ENCODE measurements around the gene PTPRM.

Gene PTPRM

DNA sequence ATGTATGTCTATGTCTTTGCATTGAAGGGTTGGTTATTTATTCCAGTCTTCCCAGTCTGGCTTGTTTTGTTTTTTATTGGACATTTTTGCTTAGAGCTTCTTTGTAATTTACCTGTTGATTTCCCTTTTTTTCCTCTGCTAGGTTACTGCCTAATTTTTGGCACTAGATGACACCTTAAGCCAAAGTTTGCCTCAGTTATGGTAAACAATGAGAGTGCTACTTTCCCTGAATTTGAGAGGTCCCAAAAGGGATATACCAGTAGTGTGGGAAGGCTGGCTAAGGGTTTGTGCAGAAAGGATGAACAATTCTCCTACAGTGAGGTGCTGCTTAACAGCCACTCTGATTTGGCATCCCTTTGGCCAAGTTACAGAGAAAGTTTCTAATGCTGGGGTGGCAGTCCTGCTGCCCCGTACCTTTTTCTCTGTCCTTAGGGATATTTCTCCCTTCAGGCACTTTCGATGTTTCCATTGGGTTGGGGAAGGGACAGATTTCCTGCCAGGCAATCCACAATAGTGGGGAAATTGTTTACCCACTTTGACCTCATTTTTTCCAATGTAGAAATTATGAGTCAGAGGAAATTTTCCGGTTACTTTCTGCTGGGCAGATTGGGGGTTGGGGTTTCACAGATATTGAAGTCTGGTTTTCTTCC, 354.9 kb downstream of the PTPRM start:
- no peak for DNase-seq (ENCODE audit: low read depth, low spot score)
- TF ChIP-seq SUZ12 (IDR thresholded peaks at IDR 0.05; ENCODE audit: extremely low read depth, insufficient read depth, insufficient read length) (no peak), YY1 (IDR thresholded peaks at IDR 0.05; ENCODE audit: insufficient read depth, insufficient read length) (no peak), ZNF274 (IDR thresholded peaks at IDR 0.05; ENCODE audit: low read depth, low read length) (no peak)
- no peaks in the 10 kb centered on the region for H3K27me3 ChIP-seq (ENCODE audit: insufficient read depth, insufficient read length)
- H3K9ac ChIP-seq (ENCODE audit: insufficient read length, low read depth), result no peak overlapping the region
- H3K4me1 ChIP-seq (ENCODE audit: insufficient read depth, insufficient read length), result no peaks in the 10 kb centered on the region
- no peaks in the 10 kb centered on the region for H3K36me3 ChIP-seq (ENCODE audit: insufficient read depth, insufficient read length, low read length)
- H3K9me3 ChIP-seq (ENCODE audit: insufficient read depth, low read length), result no peaks in the 10 kb centered on the region
- H3K4me3 ChIP-seq (ENCODE audit: insufficient read length, low read depth), result no peak overlapping the region

- no peak overlapping the region for H3K9ac ChIP-seq (ENCODE audit: insufficient read length, low read depth)
- H3K27me3 ChIP-seq (ENCODE audit: insufficient read depth, insufficient read length), result no peaks in the 10 kb centered on the region
- H3K4me3 ChIP-seq (ENCODE audit: insufficient read length, low read depth), result no peak overlapping the region
- TF ChIP-seq SUZ12 (IDR thresholded peaks at IDR 0.05; ENCODE audit: extremely low read depth, insufficient read depth, insufficient read length) (no peak), ZNF274 (IDR thresholded peaks at IDR 0.05; ENCODE audit: low read depth, low read length) (no peak), YY1 (IDR thresholded peaks at IDR 0.05; ENCODE audit: insufficient read depth, insufficient read length) (no peak)
- no peaks in the 10 kb centered on the region for H3K4me1 ChIP-seq (ENCODE audit: insufficient read depth, insufficient read length)
- H3K36me3 ChIP-seq (ENCODE audit: insufficient read depth, insufficient read length, low read length), result no peaks in the 10 kb centered on the region
- DNase-seq (ENCODE audit: low read depth, low spot score), result no peak
- no peaks in the 10 kb centered on the region for H3K9me3 ChIP-seq (ENCODE audit: insufficient read depth, low read length)
Measured at GRCh38 chr18:7923105-7923504, 356.0 kb downstream of the PTPRM start.

- H3K4me3 ChIP-seq (ENCODE audit: insufficient read length, low read depth), result no peak overlapping the region
- no peak for DNase-seq (ENCODE audit: low read depth, low spot score)
- TF ChIP-seq SUZ12 (IDR thresholded peaks at IDR 0.05; ENCODE audit: extremely low read depth, insufficient read depth, insufficient read length), result no peak
- no peak for TF ChIP-seq ZNF274 (IDR thresholded peaks at IDR 0.05; ENCODE audit: low read depth, low read length)
- TF ChIP-seq YY1 (IDR thresholded peaks at IDR 0.05; ENCODE audit: insufficient read depth, insufficient read length), result no peak
- H3K9me3 ChIP-seq (ENCODE audit: insufficient read depth, low read length), result no peaks in the 10 kb centered on the region
- H3K9ac ChIP-seq (ENCODE audit: insufficient read length, low read depth), result no peak overlapping the region
- H3K27me3 ChIP-seq (ENCODE audit: insufficient read depth, insufficient read length), result no peaks in the 10 kb centered on the region
- H3K4me1 ChIP-seq (ENCODE audit: insufficient read depth, insufficient read length), result no peaks in the 10 kb centered on the region
- H3K36me3 ChIP-seq (ENCODE audit: insufficient read depth, insufficient read length, low read length), result no peaks in the 10 kb centered on the region
Measured at GRCh38 chr18:7924616-7925015, 357.5 kb downstream of the PTPRM start.

- no peak overlapping the region for H3K4me3 ChIP-seq (ENCODE audit: insufficient read length, low read depth)
- H3K9ac ChIP-seq (ENCODE audit: insufficient read length, low read depth), result no peak overlapping the region
- H3K9me3 ChIP-seq (ENCODE audit: insufficient read depth, low read length), result no peaks in the 10 kb centered on the region
- no peak for DNase-seq (ENCODE audit: low read depth, low spot score)
- no peaks in the 10 kb centered on the region for H3K4me1 ChIP-seq (ENCODE audit: insufficient read depth, insufficient read length)
- no peaks in the 10 kb centered on the region for H3K36me3 ChIP-seq (ENCODE audit: insufficient read depth, insufficient read length, low read length)
- no peaks in the 10 kb centered on the region for H3K27me3 ChIP-seq (ENCODE audit: insufficient read depth, insufficient read length)
- TF ChIP-seq YY1 (IDR thresholded peaks at IDR 0.05; ENCODE audit: insufficient read depth, insufficient read length) (no peak), SUZ12 (IDR thresholded peaks at IDR 0.05; ENCODE audit: extremely low read depth, insufficient read depth, insufficient read length) (no peak), ZNF274 (IDR thresholded peaks at IDR 0.05; ENCODE audit: low read depth, low read length) (no peak)
Measured at GRCh38 chr18:7926526-7926925, 359.4 kb downstream of the PTPRM start.

DNA sequence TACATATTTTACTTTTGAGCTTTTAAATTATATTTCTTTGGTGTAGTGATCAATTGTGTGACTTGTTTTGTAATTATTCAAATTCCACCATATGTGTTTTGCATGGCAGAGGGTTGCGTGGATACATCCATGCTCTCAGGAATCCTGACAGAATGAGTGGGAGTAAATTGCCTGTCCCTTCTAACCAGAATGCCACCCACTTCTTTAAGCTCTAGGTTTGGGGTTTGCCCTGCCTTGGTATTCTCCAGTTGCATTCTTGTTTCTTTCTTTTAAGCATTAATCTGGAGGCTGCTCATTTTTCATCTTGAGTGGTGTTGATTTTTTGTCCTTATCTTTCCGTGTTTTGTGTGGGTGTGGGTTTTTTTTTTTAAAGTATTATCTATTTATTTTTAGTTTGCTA, 360.0 kb downstream of the PTPRM start:
- TF ChIP-seq ZNF274 (IDR thresholded peaks at IDR 0.05; ENCODE audit: low read depth, low read length), result no peak
- no peak for TF ChIP-seq SUZ12 (IDR thresholded peaks at IDR 0.05; ENCODE audit: extremely low read depth, insufficient read depth, insufficient read length)
- H3K27me3 ChIP-seq (ENCODE audit: insufficient read depth, insufficient read length), result no peaks in the 10 kb centered on the region
- H3K9me3 ChIP-seq (ENCODE audit: insufficient read depth, low read length), result no peaks in the 10 kb centered on the region
- H3K4me1 ChIP-seq (ENCODE audit: insufficient read depth, insufficient read length), result no peaks in the 10 kb centered on the region
- no peak overlapping the region for H3K9ac ChIP-seq (ENCODE audit: insufficient read length, low read depth)
- no peak overlapping the region for H3K4me3 ChIP-seq (ENCODE audit: insufficient read length, low read depth)
- DNase-seq (ENCODE audit: low read depth, low spot score), result no peak
- H3K36me3 ChIP-seq (ENCODE audit: insufficient read depth, insufficient read length, low read length), result no peaks in the 10 kb centered on the region

DNA sequence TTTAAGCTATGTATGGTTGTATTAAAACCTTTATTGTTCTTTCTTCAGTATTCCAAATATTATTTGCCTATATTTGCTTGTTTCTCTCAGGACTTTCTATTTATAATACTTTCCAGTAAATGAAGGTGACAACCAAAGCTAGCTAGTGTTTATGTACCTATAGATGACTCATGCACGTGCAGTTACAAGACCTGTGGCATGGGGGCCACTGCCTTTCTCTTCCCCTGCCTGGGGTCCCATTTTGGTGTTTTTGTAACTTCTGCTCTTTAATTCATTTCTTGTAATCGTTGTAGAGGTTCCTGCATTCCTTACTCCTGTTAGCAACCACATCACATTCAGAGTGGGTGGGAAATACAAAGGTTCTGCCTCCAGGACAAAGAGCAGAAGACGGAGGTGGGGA, 364.6 kb downstream of the PTPRM start:
- Histone ChIP-seq H3K4me3 (ENCODE audit: insufficient read length, low read depth) (no peak overlapping the region), H3K36me3 (ENCODE audit: insufficient read depth, insufficient read length, low read length) (no peaks in the 10 kb centered on the region), H3K9ac (ENCODE audit: insufficient read length, low read depth) (no peak overlapping the region), H3K27me3 (ENCODE audit: insufficient read depth, insufficient read length) (no peaks in the 10 kb centered on the region), H3K4me1 (ENCODE audit: insufficient read depth, insufficient read length) (no peaks in the 10 kb centered on the region), H3K9me3 (ENCODE audit: insufficient read depth, low read length) (peaks cover 7% of the 10 kb centered on the region; the same call in 1 of the 2 replicates)
- DNase-seq (ENCODE audit: low read depth, low spot score), result no peak
- TF ChIP-seq YY1 (IDR thresholded peaks at IDR 0.05; ENCODE audit: insufficient read depth, insufficient read length) (no peak), ZNF274 (IDR thresholded peaks at IDR 0.05; ENCODE audit: low read depth, low read length) (no peak), SUZ12 (IDR thresholded peaks at IDR 0.05; ENCODE audit: extremely low read depth, insufficient read depth, insufficient read length) (no peak)

DNA sequence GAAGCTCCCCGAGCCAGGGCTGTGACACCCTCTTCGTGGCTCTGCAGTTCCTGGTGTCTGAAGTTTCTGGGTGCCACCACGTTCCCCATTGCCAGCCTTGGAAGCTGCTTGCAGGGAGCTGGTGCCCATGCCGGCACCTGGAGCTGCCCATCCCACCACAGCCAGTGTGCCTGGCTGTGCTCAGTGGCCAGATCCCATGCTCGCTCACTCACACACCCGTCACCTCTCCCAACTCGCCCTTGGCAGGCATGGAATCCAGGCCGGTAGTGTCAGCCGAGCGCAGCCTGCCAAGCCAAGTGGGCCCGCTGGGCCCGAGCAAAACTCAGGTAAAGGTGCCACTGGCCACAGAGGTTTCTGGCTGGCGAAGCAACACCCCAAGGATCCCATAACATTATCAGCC, 370.2 kb downstream of the PTPRM start:
- Histone ChIP-seq H3K4me1 (ENCODE audit: insufficient read depth, insufficient read length) (no peaks in the 10 kb centered on the region), H3K36me3 (ENCODE audit: insufficient read depth, insufficient read length, low read length) (peaks cover 3% of the 10 kb centered on the region), H3K9ac (ENCODE audit: insufficient read length, low read depth) (no peak overlapping the region), H3K27me3 (ENCODE audit: insufficient read depth, insufficient read length) (no peaks in the 10 kb centered on the region), H3K4me3 (ENCODE audit: insufficient read length, low read depth) (no peak overlapping the region), H3K9me3 (ENCODE audit: insufficient read depth, low read length) (peaks cover 12% of the 10 kb centered on the region; the same call in 1 of the 2 replicates)
- TF ChIP-seq SUZ12 (IDR thresholded peaks at IDR 0.05; ENCODE audit: extremely low read depth, insufficient read depth, insufficient read length) (no peak), ZNF274 (IDR thresholded peaks at IDR 0.05; ENCODE audit: low read depth, low read length) (no peak), YY1 (IDR thresholded peaks at IDR 0.05; ENCODE audit: insufficient read depth, insufficient read length) (no peak)
- DNase-seq (ENCODE audit: low read depth, low spot score), result no peak
